ENCODE measurements around the gene NSFL1C. TPM values are rescaled to one million over a fixed set of nuclear protein-coding genes. Genes with fewer than 3 reads are reported as not detected.
A peak's percentile ranks its signal among the peaks of the same experiment; 100 is the strongest.

Gene NSFL1C
- total RNA-seq, 1 donor from 2014 or later = 59.9 TPM

- DNase-seq (no peak), ATAC-seq (peak; percentile 71)
Measured at GRCh38 chr20:1489764-1490436, 23.3 kb upstream of the NSFL1C start.

GRCh38 chr20:1489325-1489724 is 22.7 kb upstream of the NSFL1C start:
- intact Hi-C loops (cut with micrococcal nuclease) = no loop called here
- peak; percentile 44 for ATAC-seq

More at GRCh38 chr20:1489764-1490436, 23.3 kb upstream of the NSFL1C start:
- intact Hi-C loops (cut with micrococcal nuclease) = no loop called here

GRCh38 chr20:1486566-1486965 is 19.9 kb upstream of the NSFL1C start:
- ATAC-seq (no peak), DNase-seq (no peak)
- intact Hi-C loops (cut with micrococcal nuclease) = no loop called here

More at GRCh38 chr20:1489325-1489724, 22.7 kb upstream of the NSFL1C start:
- DNase-seq = no peak

- ATAC-seq = no peak
- intact Hi-C loops (cut with micrococcal nuclease) = no loop called here
- DNase-seq = no peak
Measured at GRCh38 chr20:1484438-1485116, 17.9 kb upstream of the NSFL1C start.

- DNase-seq (no peak), ATAC-seq (no peak)
- intact Hi-C loops (cut with micrococcal nuclease) = no loop called here
Measured at GRCh38 chr20:1479831-1480595, 13.4 kb upstream of the NSFL1C start.

GRCh38 chr20:1478566-1478965 is 11.9 kb upstream of the NSFL1C start:
- intact Hi-C loops (cut with micrococcal nuclease) = no loop called here
- DNase-seq = no peak
- no peak for ATAC-seq

GRCh38 chr20:1477896-1478490 is 11.3 kb upstream of the NSFL1C start:
- ATAC-seq (no peak), DNase-seq (no peak)
- intact Hi-C loops (cut with micrococcal nuclease) = no loop called here

- intact Hi-C loops (cut with micrococcal nuclease) = no loop called here
- ATAC-seq = no peak
- no peak for DNase-seq
Measured at GRCh38 chr20:1474817-1475603, 8.4 kb upstream of the NSFL1C start.

GRCh38 chr20:1474325-1474724 is 7.7 kb upstream of the NSFL1C start:
- intact Hi-C loops (cut with micrococcal nuclease) = no loop called here
- no peak for DNase-seq
- ATAC-seq = no peak

GRCh38 chr20:1473246-1474220 is 6.9 kb upstream of the NSFL1C start:
- DNase-seq = no peak
- ATAC-seq = no peak
- intact Hi-C loops (cut with micrococcal nuclease) = no loop called here

- ATAC-seq (no peak), DNase-seq (no peak)
- intact Hi-C loops (cut with micrococcal nuclease) = no loop called here
Measured at GRCh38 chr20:1472556-1473245, 6.1 kb upstream of the NSFL1C start.

GRCh38 chr20:1471242-1471641 is 4.6 kb upstream of the NSFL1C start:
- intact Hi-C loops (cut with micrococcal nuclease) = no loop called here
- DNase-seq (no peak), ATAC-seq (no peak)

- ATAC-seq (peak; percentile 19), DNase-seq (peak; percentile 81)
- intact Hi-C loops (cut with micrococcal nuclease) = no loop called here
Measured at GRCh38 chr20:1469925-1470571, 3.4 kb upstream of the NSFL1C start.

GRCh38 chr20:1469306-1469905 is 2.8 kb upstream of the NSFL1C start:
- DNase-seq = no peak
- intact Hi-C loops (cut with micrococcal nuclease) = no loop called here
- no peak for ATAC-seq

- DNase-seq = no peak
- no peak for ATAC-seq
- intact Hi-C loops (cut with micrococcal nuclease) = no loop called here
Measured at GRCh38 chr20:1468117-1468624, 1.5 kb upstream of the NSFL1C start.

GRCh38 chr20:1467355-1468116 is 887 bp upstream of the NSFL1C start:
- intact Hi-C loops (cut with micrococcal nuclease) = no loop called here
- ATAC-seq = peak; percentile 8
- DNase-seq = peak; percentile 38

Measured in left ventricle myocardium superior (tissue), 1 donor.